ENCODE measurements around the gene ADSL.

GRCh38 chr22:40408718-40409612 lies 62.7 kb downstream of the ADSL start:
- TF ChIP-seq POLR2A (IDR thresholded peaks at IDR 0.05) (no peak), CTCF (IDR thresholded peaks at IDR 0.05) (no peak)
